Adrenal gland (tissue), 5 donors: ENCODE data around the gene C18orf32.

Experiments
- CTCF ChIP-seq, 6 experiments: fragments of 450-650 bp in 4 of 6; fragments of 200-600 bp in 2 of 6; sonication (generic) in 1 of 6; IDR thresholded peaks; 1 replicate in 5 of 6; 2 replicates in 1 of 6; pipeline versions ENCODE4 v1.5.1 to v1.8.0; 2016 to 2021; ENCODE audit warnings: antibody characterized with exemption in 6 of 6, mild to moderate bottlenecking in 2 of 6, moderate library complexity in 1 of 6
- POLR2A ChIP-seq, 2 donors: fragments of 450-650 bp; IDR thresholded peaks; one replicate each; pipeline ENCODE4 v1.6.1; 2017; ENCODE audit warnings: antibody characterized with exemption in 2 of 2, mild to moderate bottlenecking in 2 of 2, moderate library complexity in 1 of 2
- donor health status: DM: no; HTN: no; CAD: no.

GRCh38 chr18:49447810-49448745 is 39.0 kb downstream of the C18orf32 start:
- TF ChIP-seq CTCF (IDR thresholded peaks at IDR 0.05): peak in 5 of 6 experiments; percentile 5 to 39 (median 27)
- TF ChIP-seq POLR2A (IDR thresholded peaks at IDR 0.05): no peak
